GM12873 (cell line): ENCODE data around the gene UTP25.

ENCODE experiments used
- CTCF ChIP-seq: IDR thresholded peaks from 2 replicates; pipeline ENCODE4 v1.5.1; 2012; ENCODE audit warnings: low read depth, mild to moderate bottlenecking, moderate library complexity, low read length, control low read depth; ENCODE audit not compliant: insufficient read depth; ENCODE audit errors: missing control alignments

UTP25 gene

DNA sequence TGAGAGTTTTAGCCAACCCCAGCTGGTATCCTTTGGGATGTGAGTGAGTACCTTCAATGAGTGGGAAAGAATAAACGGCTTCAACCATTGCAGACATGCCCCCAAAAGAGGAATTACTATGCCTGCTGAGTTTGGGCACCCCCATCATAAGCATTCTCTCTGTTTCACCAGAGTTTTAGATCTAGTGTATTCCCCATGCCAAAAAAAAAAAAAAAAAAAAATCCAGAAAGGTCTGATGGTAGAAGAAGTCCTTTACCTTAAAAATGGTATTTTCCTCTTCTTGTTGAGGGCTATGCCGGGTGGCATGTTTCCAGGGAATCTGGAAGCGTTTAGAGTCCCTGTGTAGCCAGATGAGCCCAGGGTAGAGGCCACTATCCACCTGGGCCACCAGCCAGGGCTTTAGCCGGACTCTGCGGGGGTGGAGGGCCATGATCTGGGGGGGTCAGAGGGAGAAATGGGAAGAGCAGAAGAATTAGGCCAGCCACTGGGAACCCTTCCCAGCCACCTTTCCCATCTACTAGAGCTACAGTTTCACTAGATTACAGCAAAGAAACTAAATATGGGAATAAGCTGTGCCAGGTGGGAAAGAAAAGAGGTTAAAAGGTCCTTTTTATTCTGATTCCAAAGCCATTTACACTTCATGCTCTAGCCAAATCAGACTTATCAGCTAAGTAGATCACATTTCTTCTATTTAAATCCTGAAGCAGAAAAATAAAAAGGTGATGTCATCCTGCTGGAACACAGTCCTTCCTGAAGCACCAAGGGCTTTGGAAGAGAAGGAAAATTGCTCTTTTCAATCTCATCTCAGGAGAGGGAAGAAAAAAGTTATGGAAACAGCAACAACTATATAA is 26.6 kb upstream of the UTP25 start:
- TF ChIP-seq CTCF, result no peak

DNA sequence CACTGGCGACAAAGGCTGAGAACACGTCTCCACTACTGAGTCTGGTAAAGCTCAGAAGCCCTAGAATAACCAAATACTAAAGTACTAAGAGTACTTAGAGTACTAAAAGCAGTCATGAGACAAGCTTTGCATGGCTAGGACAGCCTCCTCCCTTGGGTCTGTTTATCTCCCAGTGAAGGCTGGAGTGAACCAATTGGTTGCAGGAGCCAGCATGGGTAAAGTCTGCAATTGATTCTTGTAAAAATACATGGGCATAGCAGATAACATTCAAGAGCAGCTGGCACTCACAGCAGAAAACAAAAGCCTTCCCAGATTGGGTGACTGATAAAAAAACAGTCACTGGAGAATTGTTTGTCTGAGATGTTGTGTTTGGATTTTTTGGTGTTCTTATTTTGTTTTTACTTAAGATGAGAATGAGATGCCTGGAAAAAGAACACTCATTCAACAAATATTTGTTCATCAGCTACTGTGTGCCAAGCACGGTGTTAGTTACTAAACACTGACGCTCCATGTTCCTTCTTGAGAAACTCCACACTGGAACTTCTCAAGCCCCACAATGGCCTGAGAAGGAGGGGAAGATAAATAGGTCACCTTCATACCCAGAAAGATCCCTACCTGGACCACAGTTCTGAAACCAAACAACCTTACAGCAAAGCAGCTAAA is 25.5 kb upstream of the UTP25 start:
- TF ChIP-seq CTCF, result no peak

GRCh38 chr1:209802780-209803152 is 25.0 kb upstream of the UTP25 start:
- no peak for TF ChIP-seq CTCF

- TF ChIP-seq CTCF, result no peak
These were observed 24.2 kb upstream of the UTP25 start for GRCh38 chr1:209803568-209803967.

- no peak for TF ChIP-seq CTCF
These were observed 22.4 kb upstream of the UTP25 start for GRCh38 chr1:209805341-209805781.

- no peak for TF ChIP-seq CTCF
These were observed 21.7 kb upstream of the UTP25 start, which contains the start of gene IRF6 for GRCh38 chr1:209805875-209806760. Gene IRF6 (minus strand): TSS chr1:209806142. CDS start chr1:209801413, 4,729 bp downstream.
